GM19351 (cell line): ENCODE data around the gene PKN2.
"Not testable (repeated sequence)": the region's sequence is repeated elsewhere in the genome, so short reads cannot be mapped to it uniquely, and the experiment has no call there.

Source experiments
- ATAC-seq: cut with Tn5 transposase; IDR thresholded peaks from one replicate; pipeline ENCODE4 v1.9.1; 2021; ENCODE audit warnings: mild to moderate bottlenecking, moderate library complexity; ENCODE audit not compliant: unreplicated experiment

Gene PKN2

GRCh38 chr1:88784551-88784950, 100.5 kb downstream of the PKN2 start:
- ATAC-seq: no peak

DNA sequence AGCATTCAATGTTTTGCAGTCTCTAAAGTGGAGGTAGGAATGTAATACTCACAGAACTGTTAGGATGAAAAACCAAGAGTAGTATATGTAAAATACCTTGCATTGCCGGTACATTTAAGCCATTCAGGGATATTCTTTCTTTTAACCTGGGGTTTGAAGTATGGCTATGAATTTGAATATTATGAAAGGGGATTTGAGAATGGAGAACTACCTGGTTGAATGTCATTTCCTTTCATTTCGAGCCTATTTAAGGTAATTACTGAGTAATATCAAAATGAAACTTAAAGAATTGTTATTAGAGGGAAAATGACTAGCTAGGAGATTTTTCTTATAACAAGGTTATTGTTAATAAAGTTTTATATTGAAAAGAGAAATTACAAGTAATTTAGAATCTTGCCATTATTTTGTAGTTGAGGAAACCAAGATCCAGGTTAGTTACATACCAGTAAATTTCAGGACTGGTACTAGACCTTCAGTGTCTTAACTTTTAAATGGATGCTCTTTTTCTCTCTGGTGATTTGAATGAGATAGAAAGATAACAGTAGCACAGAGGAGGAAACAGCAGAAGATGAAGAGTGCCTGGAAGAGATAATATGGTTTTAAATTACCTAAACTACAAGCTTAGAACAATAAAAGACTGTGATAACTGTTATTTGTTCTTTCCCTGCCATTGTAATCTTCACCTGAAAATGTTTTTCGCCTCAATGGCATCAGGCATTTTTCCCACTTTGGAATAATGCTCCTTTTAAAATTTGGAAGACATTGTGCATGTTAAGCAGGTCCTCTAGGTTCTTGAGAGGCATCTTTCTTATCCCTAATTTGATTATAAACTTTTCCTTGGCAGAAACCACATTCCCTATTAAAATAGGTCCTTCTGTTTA, 103.2 kb downstream of the PKN2 start:
- ATAC-seq: no peak

DNA sequence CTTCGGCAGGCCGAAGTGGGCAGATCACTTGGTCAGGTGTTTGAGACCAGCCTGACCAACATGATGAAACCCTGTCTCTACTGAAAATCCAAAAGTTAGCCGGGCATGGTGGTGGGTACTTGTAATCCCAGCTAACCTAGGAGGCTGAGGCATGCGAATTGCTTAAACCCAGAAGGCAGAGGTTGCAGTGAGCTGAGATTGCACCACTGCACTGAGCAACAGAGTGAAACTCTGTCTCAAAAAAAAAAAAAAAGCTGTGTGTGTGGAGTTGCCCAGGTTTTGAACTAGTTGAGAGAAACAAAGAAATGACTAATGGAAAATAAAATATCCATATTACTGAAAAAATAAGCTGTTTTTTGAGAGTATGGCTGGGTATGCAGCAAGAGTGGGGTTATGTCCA, 107.1 kb downstream of the PKN2 start:
- ATAC-seq: no peak

GRCh38 chr1:88799491-88799890, 115.4 kb downstream of the PKN2 start:
- ATAC-seq: no peak

DNA sequence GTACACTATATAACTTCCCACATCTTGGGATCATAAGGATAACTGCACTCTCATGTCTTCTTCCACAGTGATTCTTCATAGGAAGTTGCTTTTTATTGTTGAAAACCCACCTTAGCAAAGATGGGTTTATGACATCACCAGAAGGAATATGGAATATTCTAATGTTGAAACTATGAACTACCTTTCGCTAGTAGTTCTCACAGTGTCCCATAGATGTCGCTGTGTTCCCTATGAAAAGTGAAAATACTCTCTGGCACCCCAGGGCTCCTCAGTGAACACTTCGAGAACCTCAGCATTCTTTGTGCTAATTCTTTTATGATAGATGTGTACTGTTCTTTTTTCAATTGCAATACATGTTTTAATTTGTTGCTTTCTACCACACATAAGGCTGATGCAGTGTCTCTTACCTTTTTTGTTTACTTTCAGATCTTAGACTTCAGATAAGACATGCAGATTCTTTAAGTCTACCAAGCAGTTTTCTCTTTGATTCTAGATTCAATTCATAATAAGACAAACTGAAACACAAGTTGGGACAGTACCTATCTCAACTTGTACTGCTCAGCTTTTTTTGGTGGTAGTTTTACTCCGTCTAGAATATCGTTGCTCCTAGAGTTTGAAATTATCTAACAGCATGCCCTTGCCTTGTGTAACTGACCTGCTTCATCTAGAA, 116.4 kb downstream of the PKN2 start:
- no peak for ATAC-seq

GRCh38 chr1:88801575-88802208, 117.6 kb downstream of the PKN2 start:
- no peak for ATAC-seq

GRCh38 chr1:88802404-88802803, 118.3 kb downstream of the PKN2 start:
- no peak for ATAC-seq

DNA sequence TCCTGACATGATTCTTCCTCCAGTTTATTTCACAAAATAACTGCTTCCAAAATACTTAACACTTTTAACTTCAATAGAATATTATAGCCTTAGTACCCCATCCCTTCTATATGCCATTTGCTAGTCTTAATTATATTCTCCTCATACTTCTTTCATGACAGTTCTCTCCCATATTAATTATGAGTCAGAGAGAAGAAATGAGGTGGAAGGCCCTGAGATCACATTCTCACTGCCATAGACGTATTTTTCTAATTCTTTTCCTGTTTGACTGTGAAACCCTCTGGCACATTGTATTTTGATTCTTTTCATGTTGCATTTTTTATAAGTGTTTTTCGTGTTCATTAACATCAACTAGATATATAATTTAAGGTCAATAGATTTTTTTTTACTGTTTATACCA, 118.9 kb downstream of the PKN2 start:
- no peak for ATAC-seq

DNA sequence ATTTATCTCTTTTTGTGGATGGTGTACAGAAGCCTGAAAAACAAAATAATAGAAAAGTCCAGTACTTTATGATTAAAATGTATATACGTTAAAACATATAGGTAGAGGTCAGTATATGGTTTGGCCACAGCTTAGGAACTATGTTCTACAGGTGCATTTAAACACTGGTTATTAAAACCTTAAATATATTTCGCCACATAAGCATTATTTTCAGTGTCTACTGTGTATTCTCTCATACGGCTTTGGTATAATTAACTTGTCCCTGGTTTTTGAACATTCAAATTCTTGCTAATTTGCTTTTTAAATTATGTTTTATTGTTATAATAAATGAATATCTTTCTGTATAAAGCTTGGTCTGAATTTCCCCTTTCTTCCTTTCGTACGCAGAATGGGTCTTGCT, 119.4 kb downstream of the PKN2 start:
- ATAC-seq: no peak

DNA sequence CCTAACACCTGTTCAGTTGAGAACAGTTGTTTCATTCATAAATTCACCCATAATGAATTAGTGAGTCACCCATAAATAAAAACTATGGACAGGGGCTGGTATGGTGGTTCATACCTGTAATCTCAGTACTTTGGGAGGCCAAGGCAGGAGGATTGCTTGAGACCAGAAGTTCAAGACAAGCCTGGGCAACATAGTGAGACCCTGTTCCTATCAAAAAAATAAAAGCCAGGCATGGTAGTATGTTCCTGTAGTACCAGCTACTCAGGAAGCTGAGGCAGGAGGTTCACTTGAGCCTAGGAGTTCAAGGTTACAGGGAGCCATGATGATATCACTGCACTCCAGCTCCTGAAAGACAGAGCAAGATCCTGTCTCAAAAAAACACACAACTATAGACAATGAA, 128.3 kb downstream of the PKN2 start:
- no peak for ATAC-seq

GRCh38 chr1:88813471-88813870, 129.4 kb downstream of the PKN2 start:
- ATAC-seq: no peak

DNA sequence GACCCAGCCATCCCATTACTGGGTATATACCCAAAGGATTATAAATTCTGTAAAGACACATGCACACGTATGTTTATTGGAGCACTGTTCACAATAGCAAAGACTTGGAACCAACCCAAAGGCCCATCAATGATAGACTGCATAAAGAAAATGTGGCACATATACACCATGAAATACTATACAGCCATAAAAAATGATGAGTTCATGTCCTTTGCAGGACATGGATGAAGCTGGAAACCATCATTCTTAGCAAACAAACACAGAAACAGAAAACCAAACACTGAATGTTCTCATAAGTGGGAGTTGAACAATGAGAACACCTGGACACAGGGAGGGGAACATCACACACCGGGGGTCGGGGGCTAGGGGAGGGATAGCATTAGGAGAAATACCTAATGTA, 135.6 kb downstream of the PKN2 start:
- ATAC-seq: not testable (repeated sequence)

GRCh38 chr1:88825721-88826120, 141.6 kb downstream of the PKN2 start:
- ATAC-seq: no peak

- ATAC-seq: no peak
These were observed 163.6 kb downstream of the PKN2 start for GRCh38 chr1:88847643-88848042.

DNA sequence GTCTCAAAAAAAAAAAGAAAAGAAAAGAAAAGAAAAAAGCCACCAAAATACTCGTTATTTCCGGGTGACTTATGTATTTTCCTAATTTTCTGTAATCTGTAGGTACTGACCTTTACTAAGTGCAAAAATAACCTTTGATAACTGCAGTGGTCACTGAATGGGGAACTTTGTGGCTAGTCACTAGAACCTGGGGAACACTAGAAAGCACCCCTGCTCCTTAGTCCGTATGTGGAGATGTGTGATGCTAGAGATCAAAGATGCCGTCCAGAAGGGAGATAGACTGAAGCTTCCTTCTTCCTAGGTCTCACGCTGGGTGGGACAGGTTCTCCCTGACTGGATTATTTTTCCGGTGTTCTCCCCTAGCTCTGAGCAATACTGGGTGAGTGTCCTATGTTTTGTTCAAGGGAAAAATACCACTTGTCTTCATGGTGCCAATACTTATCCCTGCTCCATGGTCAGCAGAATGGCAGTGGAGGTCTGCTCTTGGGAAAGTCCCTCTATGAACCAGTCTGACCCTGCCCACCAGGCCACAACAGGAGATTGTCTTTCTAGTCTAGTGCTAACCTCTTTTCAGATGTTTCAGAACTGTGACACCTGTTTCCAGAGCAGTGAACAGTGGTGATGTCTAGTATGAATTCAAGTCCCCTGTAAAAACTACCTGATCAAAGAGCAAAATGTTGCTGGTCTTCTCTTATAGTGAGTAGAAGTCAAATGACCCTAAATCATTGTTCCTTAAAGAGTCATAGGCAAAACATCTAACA, 167.4 kb downstream of the PKN2 start:
- no peak for ATAC-seq

DNA sequence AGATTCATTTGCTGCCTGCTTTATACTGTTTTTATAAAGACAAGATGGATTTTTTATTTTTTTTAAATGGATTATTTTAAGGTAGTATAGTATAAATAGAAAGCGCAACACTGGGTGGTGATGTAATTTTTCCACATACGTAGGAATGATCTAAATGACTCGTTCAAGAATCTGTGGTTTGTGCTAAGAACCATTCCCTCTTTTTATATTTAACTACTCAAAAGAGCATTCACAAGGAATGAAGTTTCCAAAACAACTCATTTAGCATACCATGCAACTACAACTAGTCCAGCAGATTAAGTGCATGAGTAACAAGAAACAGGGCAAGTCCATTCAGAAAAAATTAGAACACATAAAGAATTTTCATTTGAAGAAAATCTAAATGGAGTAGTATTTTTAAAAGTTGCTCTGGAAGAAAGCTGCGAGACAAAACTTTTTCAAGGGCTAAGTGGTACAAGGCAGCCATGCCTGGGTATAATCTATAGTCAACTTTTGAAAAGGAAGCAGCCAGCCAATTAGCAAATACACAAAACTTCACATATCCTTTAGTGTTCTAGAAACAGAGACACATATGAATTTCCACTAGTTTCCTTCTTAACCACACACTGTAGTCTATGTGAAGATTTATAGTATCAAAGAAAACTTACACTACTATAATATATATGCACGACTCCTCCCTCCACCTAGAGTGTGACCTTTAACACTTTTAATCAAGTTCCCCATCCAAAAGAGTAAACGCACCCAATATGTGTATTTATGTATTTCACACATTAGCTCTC, 183.9 kb downstream of the PKN2 start:
- peak; percentile 52 for ATAC-seq

- not testable (repeated sequence) for ATAC-seq
These were observed 185.6 kb downstream of the PKN2 start for GRCh38 chr1:88869644-88870043.

DNA sequence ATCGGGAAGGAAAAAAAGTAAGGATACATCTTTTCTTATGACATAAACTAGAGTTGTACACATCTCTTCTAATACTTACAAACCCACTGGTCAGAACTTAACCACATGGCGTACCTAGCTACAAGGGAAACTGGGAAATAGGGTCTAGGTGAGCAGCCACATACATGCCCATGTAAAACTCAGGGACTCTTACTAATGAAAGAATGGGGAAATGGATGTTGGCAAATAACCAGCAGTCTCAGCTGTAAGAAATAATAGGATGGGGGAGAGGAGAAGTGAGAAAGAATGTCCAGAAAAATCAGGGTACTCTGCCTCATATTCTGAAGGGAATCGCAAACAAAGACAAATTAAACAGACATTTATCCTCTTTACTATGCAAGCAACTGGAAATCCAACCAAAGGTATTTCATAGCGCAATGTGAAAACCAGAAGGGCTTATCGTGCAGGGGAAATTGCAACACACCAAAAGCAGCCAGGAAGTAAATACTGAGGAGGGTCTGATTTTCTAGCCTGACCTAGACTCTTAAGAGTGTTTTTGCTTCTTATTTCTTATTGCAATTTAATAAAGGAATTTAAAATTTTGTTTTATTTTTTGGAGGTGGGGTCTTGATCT, 189.8 kb downstream of the PKN2 start:
- no peak for ATAC-seq

DNA sequence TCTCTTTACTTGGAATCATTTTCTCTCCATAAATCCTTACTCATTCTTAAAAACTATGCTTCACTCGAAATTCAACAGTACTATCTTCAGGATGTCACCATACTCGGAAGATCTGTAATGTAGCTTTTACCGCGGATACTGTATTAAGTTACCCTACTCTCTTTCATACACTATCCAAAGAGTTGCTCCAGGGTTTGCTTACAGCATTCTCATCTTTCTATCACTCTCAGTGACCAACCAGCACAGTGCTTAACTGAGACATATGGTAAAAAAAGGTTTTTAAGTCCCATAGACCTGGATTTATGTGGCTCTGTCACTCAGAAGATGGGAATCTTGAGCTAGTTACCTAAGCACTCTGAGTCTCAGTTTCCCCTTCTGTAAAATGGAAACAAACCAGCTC, 191.5 kb downstream of the PKN2 start:
- ATAC-seq: no peak
